Activated B cell treated with CpG ODN at 0.5 μM for 24 hours (primary cell): ENCODE data around the gene DNAAF3. TPM values are rescaled to one million over a fixed set of nuclear protein-coding genes. Genes with fewer than 3 reads are reported as not detected.

ENCODE experiments used
- ATAC-seq: fragments of 200-7000 bp; cut with Tn5 transposase; one replicate; pipeline ENCODE4 v1.10.0; 2021; ENCODE audit warnings: low read depth, mild to moderate bottlenecking, moderate library complexity
- CTCF ChIA-PET: fragments of 350-600 bp; sonication (Branson Sonifier 250); formaldehyde crosslinking; loops from one replicate; lab custom pipeline; 2021; ENCODE audit warnings: antibody characterized with exemption; lab: Charles Lee
- POLR2A ChIA-PET: fragments of 350-600 bp; sonication (Branson Sonifier 250); formaldehyde crosslinking; loops from one replicate; lab custom pipeline; 2021; ENCODE audit warnings: antibody characterized with exemption; lab: Charles Lee
- DNase-seq: peaks from one replicate; pipeline ENCODE4 v3.0.0; 2022
- H3K27ac Mint-ChIP-seq: one replicate; pipeline ENCODE4 v1.8.0; 2020; ENCODE audit warnings: mixed read lengths
- H3K27me3 Mint-ChIP-seq: one replicate; pipeline ENCODE4 v1.8.0; 2021; ENCODE audit warnings: mixed read lengths
- H3K36me3 Mint-ChIP-seq: one replicate; pipeline ENCODE4 v1.8.0; 2021; ENCODE audit warnings: low read depth, mixed read lengths
- H3K4me1 Mint-ChIP-seq: one replicate; pipeline ENCODE4 v1.8.0; 2021; ENCODE audit warnings: mixed read lengths
- H3K4me3 Mint-ChIP-seq: one replicate; pipeline ENCODE4 v1.8.0; 2020; ENCODE audit warnings: mild to moderate bottlenecking, mixed read lengths
- H3K9me3 Mint-ChIP-seq: one replicate; pipeline ENCODE4 v1.8.0; 2020; ENCODE audit warnings: mixed read lengths
- CTCF ChIP-seq: fragments of 200-600 bp; IDR thresholded peaks from one replicate; pipeline ENCODE4 v1.8.0; 2022; ENCODE audit warnings: antibody characterized with exemption, mild to moderate bottlenecking
- intact Hi-C: fragments of 100-400 bp; cut with micrococcal nuclease; formaldehyde crosslinking; loops from one replicate; pipeline ENCODE4 v1.15.1; 2024
- total RNA-seq: library from RNA; stranded (reverse); gene quantifications from 2 replicates; pipeline ENCODE4 v1.2.3, GENCODE V29; 2022

DNAAF3 gene
- total RNA-seq, 1 donor from 2014 or later: not detected

- DNase-seq: no peak
- ATAC-seq: no peak
- Mint-ChIP-seq H3K27me3 (peaks cover 35% of the 10 kb centered on the region), H3K4me3 (no peak overlapping the region), H3K4me1 (peaks cover 13% of the 10 kb centered on the region), H3K27ac (no peak overlapping the region), H3K36me3 (no peaks in the 10 kb centered on the region), H3K9me3 (peaks cover 4% of the 10 kb centered on the region)
- ChIA-PET POLR2A (interaction anchor here (0.6 kb wide), 1 partner anchor 126 kb away, joined by 8 read pairs; no protein-coding TSS in a partner anchor), CTCF (no interaction called here)
- TF ChIP-seq CTCF: no peak
- intact Hi-C loops: no loop called here
Measured at GRCh38 chr19:55153652-55154264, 12.7 kb downstream of the DNAAF3 start.

- no peak for TF ChIP-seq CTCF
- DNase-seq (no peak), ATAC-seq (no peak)
- ChIA-PET POLR2A (no interaction called here), CTCF (no interaction called here)
- peaks cover 13% of the 10 kb centered on the region for H3K4me1 Mint-ChIP-seq
- no peak overlapping the region for H3K27ac Mint-ChIP-seq
- peaks cover 32% of the 10 kb centered on the region for H3K27me3 Mint-ChIP-seq
- H3K9me3 Mint-ChIP-seq: peaks cover 4% of the 10 kb centered on the region
- no peak overlapping the region for H3K4me3 Mint-ChIP-seq
- intact Hi-C loops: no loop called here
- no peaks in the 10 kb centered on the region for H3K36me3 Mint-ChIP-seq
Measured at GRCh38 chr19:55152017-55152416, 14.4 kb downstream of the DNAAF3 start.

GRCh38 chr19:55149078-55150003 lies 17.1 kb downstream of the DNAAF3 start, which contains the start of gene TNNT1:
Gene TNNT1 (minus strand): TSS chr19:55149206. CDS start chr19:55147157, 2,049 bp downstream.
- CTCF ChIA-PET: no interaction called here

GRCh38 chr19:55147545-55148251 lies 18.7 kb downstream of the DNAAF3 start:
- Mint-ChIP-seq H3K4me3 (no peak overlapping the region), H3K27me3 (peaks cover 45% of the 10 kb centered on the region), H3K27ac (no peak overlapping the region), H3K36me3 (no peaks in the 10 kb centered on the region), H3K9me3 (peaks cover 4% of the 10 kb centered on the region), H3K4me1 (peaks cover 5% of the 10 kb centered on the region)
- intact Hi-C loops: no loop called here
- DNase-seq (no peak), ATAC-seq (no peak)
- ChIA-PET CTCF (interaction anchor here (0.7 kb wide), 1 partner anchor 13 kb away, joined by 3 read pairs; no protein-coding TSS in a partner anchor), POLR2A (no interaction called here)
- no peak for TF ChIP-seq CTCF

More at GRCh38 chr19:55149078-55150003, 17.1 kb downstream of the DNAAF3 start, which contains the start of gene TNNT1:
- peaks cover 38% of the 10 kb centered on the region for H3K27me3 Mint-ChIP-seq
- intact Hi-C loops: no loop called here
- H3K9me3 Mint-ChIP-seq: peaks cover 4% of the 10 kb centered on the region
- no peak within 1 kb of the TSS for H3K4me3 Mint-ChIP-seq
- no peak within 1 kb of the TSS for H3K27ac Mint-ChIP-seq
- DNase-seq: no peak
- H3K36me3 Mint-ChIP-seq: no peaks in the 10 kb centered on the region
- POLR2A ChIA-PET: no interaction called here
- H3K4me1 Mint-ChIP-seq: peaks cover 10% of the 10 kb centered on the region
- TF ChIP-seq CTCF: no peak
- no peak for ATAC-seq
